ENCODE results near the gene RBP3. TPM values are rescaled to one million over a fixed set of nuclear protein-coding genes. Genes with fewer than 3 reads are reported as not detected.
A peak's percentile ranks its signal among the peaks of the same experiment; 100 is the strongest.

RBP3 gene
- not detected for total RNA-seq (2021; fragmentation: NEBNext Ultra II Directional; extraction: Animal tissue kit (Norgen Biotek cat#: 25700))
- long read RNA-seq = 0 reads

- Mint-ChIP-seq H3K9me3 (no peaks in the 10 kb centered on the region), H3K27me3 (ENCODE audit: insufficient read depth) (peaks cover 38% of the 10 kb centered on the region), H3K4me1 (ENCODE audit: low read depth) (no peaks in the 10 kb centered on the region), H3K4me3 (no peak within 1 kb of the TSS), H3K36me3 (ENCODE audit: low read depth) (no peaks in the 10 kb centered on the region), H3K27ac (no peak within 1 kb of the TSS)
- TF ChIP-seq CTCF (IDR thresholded peaks at IDR 0.05) = no peak
- no peak for DNase-seq
Measured at GRCh38 chr10:47348138-47348651, at the start of gene RBP3. TSS of gene RBP3 (plus strand) at chr10:47348363. CDS start at chr10:47348485, 122 bp downstream.

- Mint-ChIP-seq H3K4me1 (ENCODE audit: low read depth) (no peaks in the 10 kb centered on the region), H3K9me3 (no peaks in the 10 kb centered on the region), H3K36me3 (ENCODE audit: low read depth) (no peaks in the 10 kb centered on the region), H3K4me3 (no peak overlapping the region), H3K27me3 (ENCODE audit: insufficient read depth) (peaks cover 71% of the 10 kb centered on the region), H3K27ac (no peak overlapping the region)
- TF ChIP-seq CTCF (IDR thresholded peaks at IDR 0.05) = no peak
- DNase-seq = no peak
Measured at GRCh38 chr10:47298715-47299114, 49.4 kb upstream of the RBP3 start.

GRCh38 chr10:47299611-47300428, 48.3 kb upstream of the RBP3 start, which contains the start of gene GDF10:
TSS of gene GDF10 (plus strand) at chr10:47300197. CDS start at chr10:47300652, 455 bp downstream.
- Mint-ChIP-seq H3K36me3 (ENCODE audit: low read depth) (no peaks in the 10 kb centered on the region), H3K27me3 (ENCODE audit: insufficient read depth) (peaks cover 69% of the 10 kb centered on the region), H3K4me1 (ENCODE audit: low read depth) (no peaks in the 10 kb centered on the region), H3K9me3 (no peaks in the 10 kb centered on the region), H3K27ac (no peak within 1 kb of the TSS), H3K4me3 (no peak within 1 kb of the TSS)
- no peak for TF ChIP-seq CTCF (IDR thresholded peaks at IDR 0.05)
- no peak for DNase-seq

GRCh38 chr10:47300429-47300931, 47.7 kb upstream of the RBP3 start:
- peaks cover 71% of the 10 kb centered on the region for H3K27me3 Mint-ChIP-seq (ENCODE audit: insufficient read depth)
- no peak for DNase-seq

GRCh38 chr10:47301833-47302232, 46.3 kb upstream of the RBP3 start:
- DNase-seq = no peak
- no peak overlapping the region for H3K27ac Mint-ChIP-seq
- H3K36me3 Mint-ChIP-seq (ENCODE audit: low read depth) = no peaks in the 10 kb centered on the region
- no peak for TF ChIP-seq CTCF (IDR thresholded peaks at IDR 0.05)
- no peak overlapping the region for H3K4me3 Mint-ChIP-seq
- H3K9me3 Mint-ChIP-seq = no peaks in the 10 kb centered on the region
- H3K27me3 Mint-ChIP-seq (ENCODE audit: insufficient read depth) = peaks cover 67% of the 10 kb centered on the region
- H3K4me1 Mint-ChIP-seq (ENCODE audit: low read depth) = no peaks in the 10 kb centered on the region

More at GRCh38 chr10:47300429-47300931, 47.7 kb upstream of the RBP3 start:
- no peaks in the 10 kb centered on the region for H3K9me3 Mint-ChIP-seq
- H3K4me3 Mint-ChIP-seq = no peak overlapping the region
- no peaks in the 10 kb centered on the region for H3K36me3 Mint-ChIP-seq (ENCODE audit: low read depth)
- no peaks in the 10 kb centered on the region for H3K4me1 Mint-ChIP-seq (ENCODE audit: low read depth)
- no peak overlapping the region for H3K27ac Mint-ChIP-seq
- 0 out of 2 replicates have a peak, but pooled peaks have one; percentile 7 for TF ChIP-seq CTCF (IDR thresholded peaks at IDR 0.05)
